ENCODE measurements around the gene YIPF5.

DNA sequence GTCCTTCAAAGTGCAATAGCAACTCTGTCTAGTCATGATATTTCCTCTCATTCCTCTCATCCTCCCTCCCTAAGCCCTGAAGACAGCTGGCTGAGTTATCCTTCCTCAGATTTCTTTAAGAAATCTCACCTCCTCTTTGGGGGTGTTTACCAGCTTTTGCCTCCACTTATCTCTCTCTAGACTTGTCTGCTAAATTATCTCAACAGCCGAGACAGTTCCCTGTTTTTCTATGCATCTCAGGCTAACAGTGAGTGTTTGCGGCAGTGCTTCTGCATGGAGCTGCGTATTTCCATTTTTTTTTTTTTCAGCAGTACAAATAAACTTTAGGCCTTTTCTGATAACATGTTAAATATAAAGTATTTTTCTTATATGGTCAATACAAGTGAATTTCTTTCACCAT lies 21.1 kb upstream of the YIPF5 start:
- no peak for TF ChIP-seq POLR2A (IDR thresholded peaks at IDR 0.05)
- TF ChIP-seq, protein P1, sequence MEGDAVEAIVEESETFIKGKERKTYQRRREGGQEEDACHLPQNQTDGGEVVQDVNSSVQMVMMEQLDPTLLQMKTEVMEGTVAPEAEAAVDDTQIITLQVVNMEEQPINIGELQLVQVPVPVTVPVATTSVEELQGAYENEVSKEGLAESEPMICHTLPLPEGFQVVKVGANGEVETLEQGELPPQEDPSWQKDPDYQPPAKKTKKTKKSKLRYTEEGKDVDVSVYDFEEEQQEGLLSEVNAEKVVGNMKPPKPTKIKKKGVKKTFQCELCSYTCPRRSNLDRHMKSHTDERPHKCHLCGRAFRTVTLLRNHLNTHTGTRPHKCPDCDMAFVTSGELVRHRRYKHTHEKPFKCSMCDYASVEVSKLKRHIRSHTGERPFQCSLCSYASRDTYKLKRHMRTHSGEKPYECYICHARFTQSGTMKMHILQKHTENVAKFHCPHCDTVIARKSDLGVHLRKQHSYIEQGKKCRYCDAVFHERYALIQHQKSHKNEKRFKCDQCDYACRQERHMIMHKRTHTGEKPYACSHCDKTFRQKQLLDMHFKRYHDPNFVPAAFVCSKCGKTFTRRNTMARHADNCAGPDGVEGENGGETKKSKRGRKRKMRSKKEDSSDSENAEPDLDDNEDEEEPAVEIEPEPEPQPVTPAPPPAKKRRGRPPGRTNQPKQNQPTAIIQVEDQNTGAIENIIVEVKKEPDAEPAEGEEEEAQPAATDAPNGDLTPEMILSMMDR (IDR thresholded peaks at IDR 0.05), result no peak
- TF ChIP-seq EP300 (IDR thresholded peaks at IDR 0.05), result no peak
